LNCAP (cell line): Measurements from ENCODE around the gene TMEM43.

Experiments
- TF ChIP-seq, protein P1 (sequence below): fragments of 450-650 bp; IDR thresholded peaks from 2 replicates; pipeline ENCODE4 v1.5.1; 2017; ENCODE audit warnings: mild to moderate bottlenecking

The TMEM43 gene, protein sequence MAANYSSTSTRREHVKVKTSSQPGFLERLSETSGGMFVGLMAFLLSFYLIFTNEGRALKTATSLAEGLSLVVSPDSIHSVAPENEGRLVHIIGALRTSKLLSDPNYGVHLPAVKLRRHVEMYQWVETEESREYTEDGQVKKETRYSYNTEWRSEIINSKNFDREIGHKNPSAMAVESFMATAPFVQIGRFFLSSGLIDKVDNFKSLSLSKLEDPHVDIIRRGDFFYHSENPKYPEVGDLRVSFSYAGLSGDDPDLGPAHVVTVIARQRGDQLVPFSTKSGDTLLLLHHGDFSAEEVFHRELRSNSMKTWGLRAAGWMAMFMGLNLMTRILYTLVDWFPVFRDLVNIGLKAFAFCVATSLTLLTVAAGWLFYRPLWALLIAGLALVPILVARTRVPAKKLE

DNA sequence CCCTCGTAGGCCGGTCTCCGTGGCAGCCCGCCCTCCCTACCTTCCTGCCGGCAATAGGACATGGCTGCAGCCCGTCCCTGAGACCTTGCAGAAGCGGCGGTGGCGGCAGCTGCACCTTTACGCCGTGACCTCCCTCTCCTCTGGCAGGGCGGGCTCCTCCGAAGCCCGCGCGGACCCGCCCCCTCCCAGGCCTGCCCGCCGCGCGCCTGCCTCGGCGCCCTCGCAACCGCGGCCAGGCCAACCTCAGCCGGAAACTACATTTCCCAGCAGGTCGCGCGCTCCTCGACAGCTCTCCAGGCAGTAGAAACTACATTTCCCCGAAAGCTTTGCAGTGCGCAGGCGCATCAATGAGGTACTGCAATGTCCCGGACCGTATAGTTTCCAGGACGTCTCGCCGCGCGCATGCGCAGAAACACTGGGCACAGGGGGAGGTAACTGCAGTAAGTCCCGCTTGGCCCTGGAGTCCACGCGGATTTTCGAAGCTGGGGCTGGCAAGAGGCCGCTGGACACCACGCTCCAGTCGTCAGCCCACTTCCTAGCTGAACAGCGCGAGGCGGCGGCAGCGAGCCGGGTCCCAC, at the start of gene TMEM43, which contains the start of gene CHCHD4:
TMEM43 (plus strand) TSS at position 438 of the 578 bp plus-strand sequence. CDS start 142 bp downstream, outside the sequence.
CHCHD4 (minus strand) TSS at position 256 of the 578 bp plus-strand sequence; CDS start at position 62, 194 bp downstream.
- TF ChIP-seq, protein P1, sequence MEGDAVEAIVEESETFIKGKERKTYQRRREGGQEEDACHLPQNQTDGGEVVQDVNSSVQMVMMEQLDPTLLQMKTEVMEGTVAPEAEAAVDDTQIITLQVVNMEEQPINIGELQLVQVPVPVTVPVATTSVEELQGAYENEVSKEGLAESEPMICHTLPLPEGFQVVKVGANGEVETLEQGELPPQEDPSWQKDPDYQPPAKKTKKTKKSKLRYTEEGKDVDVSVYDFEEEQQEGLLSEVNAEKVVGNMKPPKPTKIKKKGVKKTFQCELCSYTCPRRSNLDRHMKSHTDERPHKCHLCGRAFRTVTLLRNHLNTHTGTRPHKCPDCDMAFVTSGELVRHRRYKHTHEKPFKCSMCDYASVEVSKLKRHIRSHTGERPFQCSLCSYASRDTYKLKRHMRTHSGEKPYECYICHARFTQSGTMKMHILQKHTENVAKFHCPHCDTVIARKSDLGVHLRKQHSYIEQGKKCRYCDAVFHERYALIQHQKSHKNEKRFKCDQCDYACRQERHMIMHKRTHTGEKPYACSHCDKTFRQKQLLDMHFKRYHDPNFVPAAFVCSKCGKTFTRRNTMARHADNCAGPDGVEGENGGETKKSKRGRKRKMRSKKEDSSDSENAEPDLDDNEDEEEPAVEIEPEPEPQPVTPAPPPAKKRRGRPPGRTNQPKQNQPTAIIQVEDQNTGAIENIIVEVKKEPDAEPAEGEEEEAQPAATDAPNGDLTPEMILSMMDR = no peak

DNA sequence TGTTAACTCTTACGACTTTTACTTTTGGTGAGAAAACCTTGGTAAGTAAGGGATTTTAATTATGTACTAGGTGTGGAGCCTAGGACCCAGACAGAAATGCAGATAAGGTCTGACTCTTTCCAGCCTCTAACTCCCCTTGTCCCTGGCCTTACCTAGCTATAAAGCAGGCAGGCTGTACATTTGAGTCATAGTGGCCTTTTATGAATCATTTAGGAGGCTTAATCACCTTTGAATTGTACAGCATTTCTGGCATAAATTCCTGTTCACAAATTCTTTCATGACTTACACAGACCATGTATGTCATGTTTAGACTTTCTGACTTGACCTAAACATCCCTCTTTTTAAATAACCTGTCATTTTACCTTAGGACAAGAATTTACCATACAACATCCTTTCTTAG, 47.5 kb upstream of the TMEM43 start:
- TF ChIP-seq, protein P1 = no peak

DNA sequence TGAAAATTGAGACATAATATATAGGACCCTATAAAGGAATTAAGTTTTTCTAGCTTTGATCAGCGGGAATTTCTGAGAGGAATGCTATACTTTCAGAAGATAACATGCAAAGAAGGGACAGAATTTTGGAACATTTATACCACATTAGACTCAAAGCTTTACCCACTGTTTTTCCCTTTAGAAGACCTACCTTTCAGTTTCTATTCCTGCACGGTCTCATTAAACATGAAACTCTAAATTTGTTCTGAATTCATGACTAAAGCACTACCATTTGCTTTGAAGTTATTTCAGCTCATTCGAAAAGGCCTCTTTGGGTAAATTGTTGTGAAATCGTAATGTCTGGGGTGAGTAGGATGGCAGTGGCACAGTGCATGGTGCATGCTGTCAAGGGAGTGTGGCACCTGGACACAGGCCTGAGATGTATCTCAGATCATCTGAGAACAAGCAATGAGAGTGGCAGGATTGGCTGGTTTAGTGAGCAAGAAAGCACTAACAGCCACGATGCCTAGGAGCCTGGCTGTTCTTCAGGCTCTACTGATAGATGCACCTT, 42.7 kb upstream of the TMEM43 start:
- TF ChIP-seq, protein P1 = no peak

DNA sequence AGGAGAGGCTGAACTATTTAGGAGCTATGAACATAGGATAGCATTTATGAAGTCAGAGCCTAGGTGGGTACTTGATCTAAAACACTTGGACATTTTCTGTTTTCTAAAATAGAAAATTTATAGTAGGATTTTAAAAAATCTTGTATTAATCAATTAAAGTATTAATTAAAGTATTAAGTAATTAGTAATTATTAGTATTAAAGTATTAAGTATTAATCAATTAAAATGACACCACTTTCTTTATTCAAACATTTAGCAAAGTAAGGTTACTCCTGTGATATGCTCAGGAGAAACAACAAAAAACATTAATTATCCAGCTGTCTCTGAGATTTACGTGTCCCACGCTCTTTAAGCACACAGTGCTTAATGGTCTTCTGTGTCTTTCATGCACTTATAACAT, 32.4 kb upstream of the TMEM43 start:
- TF ChIP-seq, protein P1 = no peak

DNA sequence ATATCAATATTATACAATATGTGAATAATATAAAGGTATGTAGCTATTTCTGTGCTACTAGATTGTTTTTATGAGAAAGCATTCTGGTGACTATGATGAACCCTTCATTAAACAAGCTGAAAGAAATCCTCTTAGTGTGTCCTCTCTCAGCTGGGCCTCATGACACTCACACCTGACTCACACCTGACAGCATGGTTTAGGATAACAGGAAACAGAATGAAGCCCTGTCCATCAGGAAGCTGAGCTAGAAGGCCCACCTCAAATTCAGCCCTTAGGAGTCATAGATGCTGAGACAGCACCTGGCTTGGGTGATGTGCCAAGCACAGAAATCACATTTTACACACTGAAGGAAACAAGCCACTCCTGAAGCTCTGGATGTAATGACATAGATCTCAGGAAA, 31.0 kb upstream of the TMEM43 start:
- TF ChIP-seq, protein P1 = no peak

DNA sequence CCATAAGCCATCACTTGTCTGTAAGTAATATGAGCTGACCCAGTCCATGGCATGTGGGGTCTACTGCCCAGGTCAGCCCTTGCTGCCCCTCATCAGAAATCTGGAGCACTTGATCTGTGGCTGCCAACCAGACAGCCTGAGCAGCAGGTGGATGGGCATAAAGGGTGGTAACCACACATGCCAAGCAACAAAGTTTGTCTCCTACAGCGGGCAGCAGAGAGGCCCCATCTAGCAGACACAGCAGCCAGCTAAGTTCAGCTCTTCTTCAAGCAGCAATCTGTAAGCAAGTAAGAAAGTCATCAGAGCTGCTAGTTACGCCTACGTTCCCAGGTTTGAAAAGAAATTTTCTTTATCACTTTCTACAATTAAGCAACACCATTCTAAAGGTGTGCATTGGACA, 28.1 kb upstream of the TMEM43 start:
- TF ChIP-seq, protein P1 = no peak

DNA sequence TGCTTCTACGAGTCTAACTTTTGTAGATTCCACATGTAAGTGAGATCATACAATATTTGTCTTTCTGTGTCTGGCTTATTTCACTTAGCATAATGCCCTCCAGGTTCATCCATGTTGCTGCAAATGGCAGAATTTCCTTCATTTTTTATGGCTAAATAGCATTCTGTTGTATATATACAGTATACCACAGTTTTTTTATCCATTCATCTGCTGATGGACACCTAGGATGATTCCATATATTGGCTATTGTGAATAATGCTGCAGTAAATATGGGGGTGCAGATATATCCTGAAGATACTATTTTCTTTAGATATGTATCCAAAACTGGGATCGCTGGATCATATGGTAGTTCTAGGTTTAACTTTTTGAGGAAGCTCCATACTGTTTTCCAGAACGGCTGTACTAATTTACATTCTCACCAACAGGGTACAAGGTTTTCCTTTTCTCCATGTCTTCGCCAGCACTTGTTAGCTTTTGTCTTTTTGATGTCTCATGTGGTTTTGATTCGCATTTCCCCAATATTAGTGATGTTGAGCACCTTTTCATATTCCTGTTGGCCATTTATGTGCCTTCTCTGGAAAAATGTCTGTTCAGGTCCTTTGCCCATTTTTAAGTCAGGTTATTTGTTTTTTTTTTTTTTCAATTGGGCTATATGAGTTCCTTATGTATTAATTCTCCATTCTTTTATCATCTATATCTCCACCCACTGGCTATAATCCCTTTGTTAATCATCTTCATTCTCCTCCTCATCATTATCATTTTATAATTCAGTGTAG, 27.0 kb upstream of the TMEM43 start:
- TF ChIP-seq, protein P1 = no peak
